ENCODE data around the gene MSRB3.

MSRB3 gene

DNA sequence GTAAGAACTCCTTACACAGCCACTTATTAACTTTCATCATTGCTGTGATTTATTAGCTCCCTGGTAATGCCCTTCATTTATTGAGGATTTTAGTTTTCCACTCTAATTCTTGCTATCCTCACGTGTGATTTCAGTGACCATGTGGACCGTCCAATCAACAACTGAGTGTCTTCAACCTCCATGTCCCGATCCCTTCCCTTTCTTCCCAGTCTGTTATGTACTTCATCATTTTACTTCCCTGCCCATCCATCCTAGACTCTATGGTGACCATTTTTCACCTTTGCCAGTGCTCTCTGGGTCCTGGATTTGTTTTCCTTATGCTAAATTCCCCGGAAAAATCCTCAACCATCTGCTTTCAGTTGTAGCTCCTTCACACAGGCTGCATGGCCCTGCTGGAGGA, 111.0 kb downstream of the MSRB3 start:
- FAIRE-seq = peak; percentile 83
- TF ChIP-seq, protein P1, sequence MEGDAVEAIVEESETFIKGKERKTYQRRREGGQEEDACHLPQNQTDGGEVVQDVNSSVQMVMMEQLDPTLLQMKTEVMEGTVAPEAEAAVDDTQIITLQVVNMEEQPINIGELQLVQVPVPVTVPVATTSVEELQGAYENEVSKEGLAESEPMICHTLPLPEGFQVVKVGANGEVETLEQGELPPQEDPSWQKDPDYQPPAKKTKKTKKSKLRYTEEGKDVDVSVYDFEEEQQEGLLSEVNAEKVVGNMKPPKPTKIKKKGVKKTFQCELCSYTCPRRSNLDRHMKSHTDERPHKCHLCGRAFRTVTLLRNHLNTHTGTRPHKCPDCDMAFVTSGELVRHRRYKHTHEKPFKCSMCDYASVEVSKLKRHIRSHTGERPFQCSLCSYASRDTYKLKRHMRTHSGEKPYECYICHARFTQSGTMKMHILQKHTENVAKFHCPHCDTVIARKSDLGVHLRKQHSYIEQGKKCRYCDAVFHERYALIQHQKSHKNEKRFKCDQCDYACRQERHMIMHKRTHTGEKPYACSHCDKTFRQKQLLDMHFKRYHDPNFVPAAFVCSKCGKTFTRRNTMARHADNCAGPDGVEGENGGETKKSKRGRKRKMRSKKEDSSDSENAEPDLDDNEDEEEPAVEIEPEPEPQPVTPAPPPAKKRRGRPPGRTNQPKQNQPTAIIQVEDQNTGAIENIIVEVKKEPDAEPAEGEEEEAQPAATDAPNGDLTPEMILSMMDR (IDR thresholded peaks at IDR 0.05; ENCODE audit: insufficient read depth, missing control alignments) = no peak
- DNase-seq (ENCODE audit: insufficient read length, low spot score) = no peak

DNA sequence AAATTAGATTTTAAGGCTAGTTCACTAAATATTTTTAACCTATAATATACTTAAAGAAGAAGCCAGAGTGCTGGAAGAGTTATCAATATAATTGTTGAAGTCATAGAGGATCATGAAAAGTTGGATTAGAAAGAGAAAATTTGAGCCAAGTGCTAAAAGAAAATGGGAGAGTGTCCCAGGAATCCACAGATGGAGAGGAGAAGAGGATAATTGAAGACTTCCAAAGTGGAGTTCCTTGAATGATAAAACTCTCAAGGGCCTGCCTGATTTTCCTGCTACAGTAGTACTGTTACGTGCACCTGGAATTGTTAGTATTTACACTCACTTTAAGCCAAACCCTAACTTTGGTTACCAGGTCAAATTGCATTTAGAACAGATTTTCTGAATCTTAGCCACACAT, 113.2 kb downstream of the MSRB3 start:
- DNase-seq (ENCODE audit: insufficient read length, low spot score) (no peak), FAIRE-seq (no peak)
- TF ChIP-seq, protein P1 (IDR thresholded peaks at IDR 0.05; ENCODE audit: insufficient read depth, missing control alignments) = no peak

DNA sequence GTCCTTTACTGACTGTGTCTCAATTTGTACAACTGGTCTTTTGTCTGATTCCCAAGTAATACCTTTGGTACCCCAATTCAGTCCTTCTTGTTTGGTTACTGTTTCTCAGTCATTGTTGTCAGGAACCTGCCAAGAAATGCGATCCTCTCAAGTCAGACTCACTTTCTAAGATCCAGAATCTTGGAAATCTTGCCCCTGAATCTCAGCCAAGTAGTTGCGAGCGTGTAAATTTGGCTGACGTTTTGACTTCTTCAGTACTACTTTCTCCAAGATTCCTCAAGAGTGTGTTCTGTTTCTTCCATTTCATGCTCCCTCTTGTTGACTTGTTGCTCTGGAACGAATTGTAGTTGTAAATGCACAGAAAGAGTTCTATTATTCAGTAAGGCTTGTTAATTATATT, 114.0 kb downstream of the MSRB3 start:
- TF ChIP-seq, protein P1 (IDR thresholded peaks at IDR 0.05; ENCODE audit: insufficient read depth, missing control alignments) = no peak
- no peak for DNase-seq (ENCODE audit: insufficient read length, low spot score)
- FAIRE-seq = no peak

DNA sequence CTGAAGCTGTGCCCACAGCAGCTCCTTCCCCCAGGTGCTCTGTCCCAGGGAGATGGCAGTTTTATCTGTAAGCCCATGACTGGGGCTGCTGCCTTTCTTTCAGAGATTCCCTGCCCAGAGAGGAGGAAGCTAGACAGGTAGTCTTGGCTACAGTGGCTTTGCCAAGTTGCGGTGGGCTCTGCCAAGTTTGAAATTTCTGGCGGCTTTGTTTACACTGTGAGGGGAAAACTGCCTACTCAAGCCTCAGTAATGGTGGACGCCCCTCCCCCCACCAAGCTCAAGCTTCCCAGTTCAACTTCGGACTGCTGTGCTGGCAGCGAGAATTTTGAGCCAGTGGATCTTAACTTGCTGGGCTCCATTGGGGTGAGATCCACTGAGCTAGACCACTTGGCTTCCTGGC, 124.7 kb downstream of the MSRB3 start:
- TF ChIP-seq, protein P1 (IDR thresholded peaks at IDR 0.05; ENCODE audit: insufficient read depth, missing control alignments) = no peak
- DNase-seq (ENCODE audit: insufficient read length, low spot score) (no peak), FAIRE-seq (no peak)

DNA sequence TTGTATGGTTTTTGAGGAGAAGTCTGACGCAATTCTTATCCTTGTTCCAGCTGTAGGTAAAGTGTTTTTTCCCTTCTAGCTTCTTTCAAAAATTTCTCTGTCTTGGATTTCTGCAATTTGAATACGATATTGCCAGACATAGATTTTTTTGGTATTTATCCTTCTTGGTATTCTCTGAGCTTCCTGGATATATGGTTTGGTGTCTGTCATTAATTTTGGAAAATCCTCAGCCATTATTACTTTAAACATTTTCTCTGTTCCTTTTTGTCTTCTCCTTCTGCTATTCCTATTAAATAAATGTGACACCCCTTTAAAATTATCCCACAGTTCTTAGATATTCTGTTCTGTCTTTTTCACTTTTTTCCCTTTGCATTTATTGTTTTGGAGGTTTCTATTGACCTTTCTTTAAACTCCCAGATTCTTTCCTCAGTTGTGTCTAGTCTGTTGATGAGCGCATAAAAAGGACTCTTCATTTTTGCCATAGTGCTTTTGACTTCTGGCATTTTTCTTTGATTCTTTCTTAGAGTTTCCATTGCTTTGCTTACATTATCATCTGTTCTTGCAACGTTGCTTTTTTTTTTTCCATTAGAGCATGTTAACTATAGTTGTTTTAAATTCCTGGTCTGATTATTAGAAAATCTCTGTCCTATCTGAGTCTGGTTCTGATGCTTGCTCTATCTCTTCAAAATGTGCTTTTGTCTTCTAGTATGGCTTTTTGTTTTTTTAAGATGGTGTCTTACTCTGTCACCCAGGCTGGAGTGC, 129.1 kb downstream of the MSRB3 start:
- FAIRE-seq (no peak), DNase-seq (ENCODE audit: insufficient read length, low spot score) (no peak)
- TF ChIP-seq, protein P1 (IDR thresholded peaks at IDR 0.05; ENCODE audit: insufficient read depth, missing control alignments) = no peak

DNA sequence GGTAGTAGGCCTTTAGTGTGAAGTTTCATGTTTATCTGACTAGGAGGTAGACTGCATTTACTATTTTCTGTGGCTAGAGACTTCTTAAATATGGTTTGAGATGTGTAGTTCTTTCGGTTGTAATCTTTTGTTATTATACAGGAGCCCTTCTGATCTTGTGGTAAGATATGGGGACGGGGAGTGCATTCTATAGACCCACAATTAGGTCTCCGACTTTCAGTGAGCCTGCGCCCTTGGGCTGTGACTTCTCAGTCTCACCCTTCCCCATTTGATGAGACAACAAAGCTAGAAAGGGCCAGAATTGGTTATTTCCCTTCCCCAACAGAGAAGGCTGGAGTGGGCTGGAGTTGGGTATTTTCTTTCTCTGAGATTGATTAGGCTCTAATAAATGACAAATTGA, 130.0 kb downstream of the MSRB3 start:
- TF ChIP-seq, protein P1 (IDR thresholded peaks at IDR 0.05; ENCODE audit: insufficient read depth, missing control alignments) = no peak
- DNase-seq (ENCODE audit: insufficient read length, low spot score) (no peak), FAIRE-seq (no peak)

DNA sequence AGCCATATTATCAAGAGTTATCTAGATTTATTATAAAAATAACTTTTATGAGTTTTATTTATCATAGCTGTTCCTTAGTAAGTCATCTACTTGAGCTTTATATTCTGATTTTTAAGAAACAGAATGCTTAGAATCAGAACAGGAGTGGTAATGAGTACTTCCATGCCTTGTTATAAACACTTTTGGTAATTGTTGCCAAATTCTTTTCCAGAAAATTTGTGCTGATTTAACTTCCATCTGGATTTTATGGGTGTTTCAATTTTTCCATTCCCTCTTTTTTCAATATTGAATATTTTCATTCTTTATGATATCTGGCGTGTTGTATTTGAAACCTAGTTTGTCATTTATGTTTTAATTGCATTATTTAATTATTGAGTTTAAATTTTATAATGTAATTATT, 131.2 kb downstream of the MSRB3 start:
- TF ChIP-seq, protein P1 (IDR thresholded peaks at IDR 0.05; ENCODE audit: insufficient read depth, missing control alignments) = no peak
- DNase-seq (ENCODE audit: insufficient read length, low spot score) = no peak
- FAIRE-seq = no peak

All from D721Med (cell line).